Astrocyte of the hippocampus (primary cell): ENCODE results near the gene DLG4.
"Not testable (repeated sequence)": the region's sequence is repeated elsewhere in the genome, so short reads cannot be mapped to it uniquely, and the experiment has no call there.

ENCODE experiments used
- DNase-seq: peaks from one replicate; pipeline ENCODE4 v3.0.0; 2011; ENCODE audit warnings: low read depth, low spot score

The DLG4 gene

DNA sequence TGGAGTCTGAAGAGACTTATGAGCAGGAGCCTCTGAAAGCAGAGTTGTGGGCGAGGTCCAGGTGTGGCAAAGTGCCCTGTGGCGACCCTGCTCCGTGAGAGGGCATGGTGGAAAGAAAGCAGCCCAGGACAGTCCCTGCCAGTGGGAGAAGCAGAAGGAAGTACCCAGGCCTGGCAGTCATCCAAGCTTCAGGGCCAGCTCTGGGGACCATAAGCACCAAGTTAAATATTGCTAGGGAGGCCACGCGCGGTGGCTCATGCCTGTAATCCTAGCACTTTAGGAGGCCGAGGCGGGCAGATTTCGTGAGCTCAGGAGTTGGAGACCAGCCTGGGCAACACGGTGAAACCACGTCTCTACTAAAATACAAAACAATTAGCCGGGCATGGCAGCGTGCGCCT, 35.5 kb downstream of the DLG4 start:
- no peak for DNase-seq

DNA sequence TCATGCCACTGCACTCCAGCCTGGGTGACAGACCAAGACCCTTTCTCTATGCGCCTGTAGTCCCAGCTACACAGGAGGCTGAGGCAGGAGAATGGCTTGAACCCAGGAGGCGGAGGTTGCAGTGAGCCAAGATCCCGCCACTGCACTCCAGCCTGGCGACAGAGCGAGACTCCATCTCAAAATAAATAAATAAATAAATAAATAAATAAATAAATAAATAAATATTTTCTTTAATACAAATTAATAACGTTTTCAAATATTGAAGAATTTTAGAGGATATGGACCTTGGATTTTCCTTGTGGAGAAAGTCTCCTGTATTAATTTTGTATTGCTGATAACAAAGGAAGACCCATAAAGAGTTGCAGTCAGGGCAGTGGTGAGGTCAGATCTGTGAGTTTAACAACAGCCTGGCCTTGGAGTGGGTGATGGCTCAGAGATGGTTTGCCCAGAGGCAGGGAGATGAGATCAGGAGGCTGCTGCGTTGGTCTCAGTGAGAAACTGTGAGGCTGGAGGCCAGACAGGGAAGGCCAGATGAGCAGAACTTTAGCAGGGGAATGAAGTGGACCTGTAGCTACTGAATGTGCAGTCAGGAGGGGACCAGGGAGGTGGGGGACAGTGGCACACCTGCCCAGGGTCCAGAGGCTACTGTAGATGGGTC, 36.1 kb downstream of the DLG4 start:
- DNase-seq: no peak

DNA sequence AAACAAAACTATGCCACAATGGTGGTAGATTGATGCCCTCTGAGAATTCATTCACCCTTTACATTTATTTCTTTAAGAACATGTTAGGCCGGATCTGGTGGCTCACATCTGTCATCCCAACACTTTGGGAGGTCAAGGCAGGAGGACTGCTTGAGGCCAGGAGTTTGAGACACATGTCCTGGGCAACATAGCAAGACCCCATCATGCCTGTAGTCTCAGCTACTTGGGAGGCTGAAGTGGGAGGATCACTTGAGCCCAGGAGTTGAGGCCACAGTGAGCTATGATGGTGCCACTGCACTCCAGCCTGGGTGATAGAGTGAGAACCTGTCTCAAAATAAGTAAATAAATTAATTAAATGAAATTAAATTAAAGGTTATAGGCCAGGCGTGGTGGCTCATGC, 37.5 kb downstream of the DLG4 start:
- DNase-seq: not testable (repeated sequence)

DNA sequence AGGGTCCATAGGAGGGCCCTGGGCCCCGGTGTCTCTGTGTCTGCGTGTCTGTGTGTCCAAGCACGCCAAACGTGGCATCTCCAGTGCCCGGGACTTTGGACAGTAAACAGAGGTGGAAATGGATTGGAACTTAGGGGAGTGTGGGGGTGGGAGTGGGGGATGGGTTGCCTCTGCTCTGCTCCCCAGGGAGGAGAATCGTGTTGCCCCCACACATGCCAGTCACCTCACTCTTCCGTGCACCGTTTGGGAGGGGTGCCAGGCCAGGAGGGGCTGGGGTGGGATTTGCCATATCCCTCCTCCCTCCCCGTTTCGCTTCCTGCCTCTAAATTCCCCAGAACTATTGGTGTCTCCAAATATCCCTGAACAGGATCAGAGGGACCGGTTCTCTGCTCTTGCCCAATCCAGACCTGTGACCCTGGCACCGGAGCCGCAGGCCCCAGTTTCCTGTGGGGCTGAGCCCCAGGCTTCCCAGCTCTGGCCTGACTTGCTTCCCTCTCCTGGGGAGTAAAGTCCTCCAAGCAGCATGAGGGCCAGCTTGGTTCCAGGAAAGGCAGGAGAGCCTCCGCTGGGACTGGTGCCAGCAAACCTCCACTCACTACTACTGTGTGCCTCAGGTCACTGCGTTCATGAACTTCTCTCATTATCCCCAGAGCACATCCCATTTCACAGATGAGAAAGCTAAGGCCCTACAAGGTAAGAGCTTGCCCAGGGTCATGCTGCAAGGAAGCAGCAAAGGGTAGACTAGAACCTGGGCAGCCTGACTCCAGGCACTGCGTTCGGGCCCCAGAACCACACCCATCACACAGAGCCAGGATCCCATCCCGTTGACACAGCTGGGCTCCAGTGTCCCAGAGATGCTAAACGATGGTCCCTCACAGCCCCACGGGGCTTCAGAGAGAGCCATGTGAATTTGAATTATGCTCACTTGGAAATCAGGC, 40.0 kb downstream of the DLG4 start, which contains the start of gene ASGR1:
Gene ASGR1 (minus strand): TSS at position 54 of the 938 bp plus-strand sequence. CDS start 807 bp downstream, outside the sequence.
- no peak for DNase-seq

DNA sequence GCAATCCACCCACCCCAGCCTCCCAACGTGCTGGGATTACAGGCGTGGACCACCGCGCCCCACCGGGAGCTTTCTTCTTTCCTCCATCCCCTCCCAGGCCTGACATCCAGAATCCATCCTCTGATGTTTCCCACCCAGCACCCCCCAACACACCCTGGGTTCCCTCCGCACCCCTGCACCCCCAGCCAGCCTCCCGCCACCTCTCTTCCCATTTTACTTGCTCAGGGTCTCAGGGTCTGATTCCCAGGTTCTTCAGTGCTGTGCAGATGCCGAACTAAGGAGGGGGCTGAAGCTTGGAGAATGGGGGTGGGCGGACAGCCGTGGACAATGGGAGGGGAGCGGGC, 40.7 kb downstream of the DLG4 start:
- no peak for DNase-seq

DNA sequence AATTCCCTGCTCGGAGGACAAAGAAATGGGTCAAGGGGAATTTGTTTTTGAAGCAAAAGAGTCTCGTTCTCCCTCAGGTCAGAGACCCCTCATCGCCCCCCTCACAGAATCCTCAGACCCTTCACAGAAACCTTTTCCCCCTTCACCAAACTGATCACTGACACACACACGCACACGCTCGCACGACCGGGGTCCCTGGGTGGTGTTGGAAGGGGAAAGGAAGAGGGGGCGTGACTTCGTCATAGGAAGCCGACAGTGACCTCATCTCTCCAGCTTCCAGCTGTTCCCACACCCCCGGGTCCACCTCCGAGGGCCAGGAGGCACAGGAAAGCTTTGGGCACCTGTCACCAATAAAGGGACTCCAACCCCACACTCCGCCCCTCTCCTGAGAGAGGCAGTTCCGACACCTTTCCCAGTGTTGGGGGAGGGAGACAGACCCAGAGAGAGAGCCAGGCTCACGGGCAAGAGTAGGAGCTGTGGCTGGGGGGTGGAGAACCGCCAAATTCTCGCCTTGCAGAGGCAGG, 41.6 kb downstream of the DLG4 start:
- peak; percentile 44 for DNase-seq

DNA sequence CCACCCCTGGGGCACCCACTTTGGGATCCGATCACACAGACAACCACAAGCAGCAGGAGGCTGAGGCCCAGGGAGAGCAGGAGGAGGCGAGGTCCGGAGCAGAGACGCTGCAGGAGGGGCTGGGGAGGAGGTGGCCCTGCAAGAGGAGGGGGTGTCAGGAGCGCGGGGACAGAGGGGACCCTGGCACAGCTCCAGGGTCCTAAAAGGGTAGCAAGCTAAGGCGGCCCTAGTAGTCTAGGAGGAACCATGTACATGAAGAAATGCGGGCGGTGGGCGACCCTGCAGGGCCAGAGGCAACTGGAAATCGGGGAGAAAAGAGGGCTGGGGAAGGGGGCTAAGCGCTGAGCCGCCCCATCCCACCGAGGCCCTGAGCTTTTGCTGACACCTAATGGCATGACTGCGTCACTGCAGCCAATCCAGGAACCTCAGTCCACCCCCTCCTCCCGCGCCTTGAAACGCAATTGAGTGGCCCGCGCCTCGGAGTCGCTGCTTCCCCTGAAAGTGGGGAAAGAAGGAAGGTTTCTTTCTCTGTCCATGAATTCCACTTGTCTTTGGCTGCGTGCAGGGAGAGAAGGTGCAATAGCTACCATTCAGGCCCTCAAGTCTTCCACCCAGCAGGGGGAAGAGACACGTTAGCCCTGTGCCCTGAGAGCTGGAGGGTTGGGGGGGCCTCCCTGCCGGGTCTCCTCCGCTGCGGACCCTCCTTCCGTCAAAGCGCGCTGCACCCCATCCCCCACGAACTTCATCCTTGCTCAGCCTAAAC, 42.3 kb downstream of the DLG4 start:
- DNase-seq: peak; percentile 85

DNA sequence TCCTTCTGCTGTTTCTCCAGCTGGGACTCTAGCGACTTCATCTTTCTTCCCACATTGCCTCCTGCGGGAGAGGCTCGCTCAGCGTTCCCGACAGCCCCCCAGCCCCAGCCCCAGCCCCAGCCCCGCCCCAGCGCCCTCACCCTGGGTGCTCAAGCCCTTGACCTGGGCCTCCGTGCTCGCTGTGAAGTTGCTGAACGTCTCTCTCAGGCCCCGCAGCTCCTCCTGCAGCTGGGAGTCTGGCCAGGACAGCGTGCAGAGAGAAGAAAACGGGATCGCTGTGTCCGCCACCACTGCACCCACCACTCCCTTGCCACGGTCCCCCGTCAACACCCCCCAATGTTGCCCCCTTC, 42.8 kb downstream of the DLG4 start:
- DNase-seq: no peak

DNA sequence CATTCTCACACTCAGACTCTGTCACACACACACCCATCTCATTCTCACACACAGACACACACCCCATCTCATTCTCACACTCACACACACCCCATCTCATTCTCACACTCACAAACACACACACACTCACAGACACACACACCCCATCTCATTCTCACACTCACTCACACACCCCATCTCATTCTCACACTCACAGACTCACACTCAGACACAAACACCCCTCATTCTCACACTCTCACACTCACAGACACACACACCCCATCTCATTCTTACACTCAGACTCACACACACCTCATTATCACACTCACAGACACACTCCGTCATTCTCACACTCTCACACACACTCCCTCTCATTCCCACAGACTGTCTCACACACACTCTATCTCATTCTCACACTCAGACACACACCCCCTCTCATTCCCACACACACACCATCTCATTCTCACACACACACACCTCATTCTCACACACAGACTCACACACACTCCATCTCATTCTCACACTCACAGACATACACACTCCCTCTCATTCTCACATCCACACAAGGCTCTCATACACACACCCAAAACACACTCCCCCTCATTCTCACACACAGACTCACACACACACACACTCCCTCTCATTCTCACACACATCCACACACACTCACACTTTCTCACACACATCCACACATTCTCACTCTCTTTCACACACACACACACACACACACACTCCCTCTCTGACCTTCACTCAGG, 43.4 kb downstream of the DLG4 start:
- no peak for DNase-seq

DNA sequence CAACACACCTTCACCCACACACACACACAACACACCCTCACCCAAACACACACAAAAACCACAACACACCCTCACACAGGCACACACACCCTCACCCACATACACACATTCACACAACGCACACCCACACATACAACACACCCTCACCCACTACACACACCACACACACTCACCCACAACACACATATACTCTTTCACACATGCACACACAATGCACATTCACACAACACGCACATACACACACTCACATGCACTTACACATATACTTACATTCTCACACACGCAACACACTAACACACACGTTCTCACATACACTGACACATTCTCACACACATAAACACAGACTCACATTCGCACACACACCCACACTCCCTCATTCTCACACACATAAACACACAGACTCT, 44.3 kb downstream of the DLG4 start:
- DNase-seq: no peak

DNA sequence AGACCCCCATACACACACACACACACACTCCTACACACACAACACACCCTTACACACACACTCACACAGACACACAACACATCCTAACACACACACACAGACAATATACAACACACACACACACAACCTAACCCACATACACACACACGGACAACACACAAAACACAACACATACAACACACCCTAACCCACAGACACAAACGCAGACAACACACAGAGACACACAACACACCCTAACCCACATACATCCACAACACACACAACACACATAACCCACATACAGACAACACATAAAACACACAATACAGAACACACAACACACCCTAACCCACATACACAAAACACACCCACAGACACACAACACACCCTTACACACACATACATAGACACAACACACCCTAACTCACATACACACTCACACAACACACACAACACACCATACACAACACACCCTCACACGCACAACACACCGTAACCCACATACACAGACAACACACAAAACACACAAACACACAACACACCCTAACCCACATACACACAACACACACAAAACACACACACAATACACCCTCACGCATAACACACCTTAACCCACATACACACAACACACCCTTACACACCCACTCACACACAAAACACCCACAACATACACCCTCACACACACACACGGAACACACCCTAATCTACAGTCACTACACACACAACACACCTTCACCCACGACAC, 44.9 kb downstream of the DLG4 start:
- no peak for DNase-seq

DNA sequence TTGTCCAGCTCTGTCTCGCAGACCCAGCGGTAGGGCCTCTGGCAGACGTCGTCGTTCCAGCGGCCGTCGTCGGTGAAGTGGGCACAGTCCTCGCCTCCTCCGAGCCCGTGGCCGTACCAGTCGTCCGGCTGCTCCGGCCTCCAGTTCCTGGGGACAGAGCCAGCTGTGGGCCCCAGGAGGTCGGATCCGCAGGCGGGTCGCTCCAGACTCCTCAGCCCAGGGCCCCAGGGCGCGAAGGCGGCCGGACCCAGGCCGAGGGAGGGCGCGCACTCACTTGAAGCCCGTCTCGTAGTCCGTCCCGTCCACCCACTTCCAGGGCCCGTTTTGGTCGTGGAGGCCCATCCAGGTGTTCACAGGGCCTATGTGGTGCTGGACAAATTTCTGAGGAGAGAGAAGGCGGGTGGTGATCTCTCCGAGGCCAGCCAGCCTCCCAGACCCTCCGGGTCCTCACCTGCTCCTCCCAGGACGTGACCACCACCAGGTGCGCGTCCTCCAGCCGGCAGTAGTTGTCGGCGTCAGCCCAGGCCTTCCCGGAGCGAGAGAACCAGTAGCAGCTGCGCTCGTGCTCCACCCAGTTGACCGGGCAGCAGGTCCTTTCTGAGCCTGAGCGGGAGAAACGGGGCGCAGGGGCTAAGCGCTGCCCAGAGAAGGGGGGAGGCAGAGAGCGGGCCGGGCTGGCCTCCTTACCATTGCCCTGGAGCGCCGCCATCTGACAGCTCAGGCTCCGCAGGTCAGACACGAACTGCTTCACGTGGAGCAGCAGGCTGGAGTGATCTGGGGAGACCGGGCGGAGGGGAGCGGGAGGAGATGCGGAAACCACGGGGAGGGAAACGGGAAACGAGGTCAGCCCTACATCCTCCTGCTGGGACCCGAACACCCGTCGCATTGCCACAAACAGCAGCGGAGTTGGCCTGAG, 45.7 kb downstream of the DLG4 start:
- DNase-seq: peak; percentile 48

DNA sequence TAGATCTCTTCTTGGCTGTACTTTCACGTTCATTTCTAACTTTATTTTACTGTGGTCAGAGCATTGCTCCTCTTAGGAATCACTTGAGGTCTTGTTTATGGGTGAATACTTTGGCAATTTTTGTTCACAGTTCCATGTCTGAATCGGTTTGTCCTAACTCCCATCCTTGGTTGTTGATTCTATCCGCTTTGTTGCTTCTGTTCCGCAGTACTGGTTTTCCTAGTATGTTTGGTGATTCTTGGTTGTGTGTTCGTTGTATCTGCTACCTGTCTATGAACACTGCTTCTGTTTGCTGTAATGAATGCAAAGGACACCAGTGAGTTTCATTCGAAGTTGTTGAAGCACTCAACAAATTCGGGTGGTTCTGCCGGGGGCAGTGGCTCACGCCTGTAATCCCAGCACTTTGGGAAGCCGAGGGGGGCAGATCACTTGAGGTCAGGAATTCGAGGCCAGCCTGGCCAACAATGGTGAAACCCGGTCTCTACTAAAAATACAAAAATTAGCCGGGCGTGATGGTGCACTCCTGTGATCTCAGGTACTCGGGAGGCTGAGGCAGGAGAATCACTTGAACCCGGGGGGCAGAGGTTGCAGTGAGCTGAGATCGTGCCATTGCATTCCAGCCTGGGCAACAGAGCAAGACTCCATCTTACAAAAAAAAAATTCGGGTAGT, 47.0 kb downstream of the DLG4 start:
- DNase-seq: not testable (repeated sequence)

DNA sequence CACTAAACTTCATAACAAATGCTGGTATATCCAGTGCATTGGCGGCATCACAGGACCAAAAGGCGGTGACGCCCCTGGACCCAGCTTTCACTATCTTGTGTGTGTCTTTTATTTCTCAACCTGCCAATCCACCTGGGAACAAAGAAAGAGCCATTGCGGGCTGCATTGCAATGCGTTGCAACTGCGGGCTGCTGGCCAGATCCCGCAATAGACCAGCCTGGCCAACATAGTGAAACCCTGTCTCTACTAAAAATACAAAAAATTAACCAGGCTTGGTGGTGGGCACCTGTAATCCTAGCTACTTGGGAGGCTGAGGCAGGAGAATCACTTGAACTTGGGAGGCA, 50.1 kb downstream of the DLG4 start:
- DNase-seq: not testable (repeated sequence)

DNA sequence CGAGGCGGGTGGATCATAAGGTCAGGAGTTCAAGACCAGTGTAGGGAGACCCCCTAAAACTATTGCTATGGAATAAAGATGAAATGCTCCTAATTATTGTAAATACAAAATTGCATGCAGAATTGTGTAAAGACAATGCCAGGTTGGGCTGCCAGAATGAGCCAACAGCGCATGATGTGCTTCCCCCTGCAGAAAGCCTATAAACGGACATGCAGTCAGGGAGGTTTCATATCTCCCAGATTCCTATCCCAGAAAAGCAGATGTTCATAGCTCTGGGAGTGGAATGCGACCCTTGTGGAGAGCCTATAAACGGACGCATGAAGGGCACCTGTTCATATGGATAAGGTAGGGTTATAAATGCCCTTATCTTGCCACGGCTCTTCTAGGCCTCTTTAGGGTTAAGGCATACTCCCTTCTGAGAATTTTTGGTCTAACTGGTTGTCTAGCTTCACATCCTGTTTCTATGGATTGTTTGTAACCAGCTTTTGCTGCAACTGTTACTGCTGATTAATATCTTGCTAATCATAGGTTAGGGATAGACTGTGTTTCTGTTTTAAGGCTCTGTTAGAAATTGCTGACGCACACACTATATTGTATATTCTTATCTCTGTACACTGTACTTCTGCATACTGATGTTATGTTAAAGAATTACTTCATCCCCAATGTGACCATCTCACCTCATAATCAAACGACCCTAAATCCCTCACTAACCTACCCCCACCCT, 50.6 kb downstream of the DLG4 start:
- DNase-seq: not testable (repeated sequence)

DNA sequence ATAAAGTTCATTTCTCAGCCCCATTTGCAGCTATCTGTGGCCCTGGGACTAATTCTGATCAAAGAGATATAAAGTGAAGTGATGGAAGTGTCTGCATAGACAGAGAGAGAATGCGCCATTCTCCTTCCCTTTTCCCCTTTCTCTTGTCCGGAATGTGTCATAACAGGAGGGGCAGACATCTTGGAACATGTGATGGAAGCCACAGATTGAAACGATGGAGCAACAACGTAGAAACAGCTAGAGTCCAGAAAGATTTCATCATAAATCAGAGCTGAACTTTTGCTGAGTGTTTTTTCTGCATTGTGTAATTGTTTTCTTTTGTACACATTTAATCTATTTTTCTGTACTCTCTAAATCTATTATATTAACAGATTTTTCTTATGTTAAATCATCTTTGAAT, 51.8 kb downstream of the DLG4 start:
- DNase-seq: no peak

DNA sequence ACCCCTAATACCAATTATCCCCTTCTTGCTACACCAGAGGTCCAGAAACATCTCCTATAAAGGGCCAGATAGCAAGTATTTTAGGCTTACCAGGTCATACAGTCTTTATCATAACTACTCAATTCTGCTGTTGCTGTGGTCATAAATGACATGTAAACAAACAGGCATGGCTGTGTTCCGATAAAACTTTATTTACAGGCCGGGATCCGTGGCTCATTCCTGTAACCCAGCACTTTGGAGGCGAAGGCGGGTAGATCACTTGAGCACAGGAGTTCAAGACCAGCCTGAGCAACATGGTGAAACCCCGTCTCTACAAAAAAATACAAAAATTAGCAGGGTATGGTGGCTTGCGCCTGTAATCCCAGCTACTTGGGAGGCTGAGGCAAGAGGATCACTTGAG, 52.8 kb downstream of the DLG4 start:
- no peak for DNase-seq

DNA sequence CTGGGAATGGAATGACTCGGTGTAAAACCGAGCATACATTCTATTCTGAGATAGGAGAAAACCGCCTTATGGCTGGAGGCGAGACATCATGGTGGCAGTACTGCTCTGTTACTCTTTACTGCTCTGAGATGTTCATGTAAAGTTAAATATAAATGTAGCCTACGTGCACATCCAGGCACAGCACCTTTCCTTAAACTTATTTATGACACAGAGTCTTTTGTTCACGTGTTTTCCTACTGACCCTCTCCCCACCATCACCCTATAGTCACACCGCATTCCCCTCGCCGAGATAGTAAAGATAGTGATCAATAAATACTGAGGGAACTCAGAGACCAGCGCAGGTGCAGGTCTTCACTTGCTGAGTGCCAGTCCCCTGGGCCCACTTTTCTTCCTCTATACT, 60.1 kb downstream of the DLG4 start:
- not testable (repeated sequence) for DNase-seq

DNA sequence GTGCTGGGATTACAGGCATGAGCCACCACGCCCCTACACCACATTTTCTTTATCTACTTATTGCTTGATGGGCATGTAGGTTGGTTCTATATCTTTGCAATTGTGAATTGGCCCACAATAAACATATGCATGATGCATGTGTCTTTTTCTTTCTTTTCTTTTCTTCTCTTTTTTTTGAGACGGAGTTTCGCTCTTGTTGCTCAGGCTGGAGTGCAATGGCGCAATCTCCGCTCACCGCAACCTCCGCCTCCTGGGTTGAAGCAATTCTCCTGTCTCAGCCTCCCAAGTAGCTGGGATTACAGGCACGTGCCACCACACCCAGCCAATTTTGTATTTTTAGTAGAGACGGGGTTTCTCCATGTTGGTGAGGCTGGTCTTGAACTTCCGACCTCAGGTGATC, 61.2 kb downstream of the DLG4 start:
- DNase-seq: not testable (repeated sequence)
